Adipocyte (in vitro differentiated cells): ENCODE results near the gene ADRA2B.
"Not testable (repeated sequence)": the region's sequence is repeated elsewhere in the genome, so short reads cannot be mapped to it uniquely, and the experiment has no call there.

ENCODE experiments used
- DNase-seq: peaks from one replicate; pipeline ENCODE4 v3.0.0-alpha.2; 2015; ENCODE audit warnings: low read depth
- H3K27me3 ChIP-seq: replicated peaks from 2 replicates; pipeline ENCODE4 v1.7.0; 2013; ENCODE audit warnings: mild to moderate bottlenecking, low read length, moderate library complexity; ENCODE audit not compliant: control insufficient read depth, insufficient read depth
- H3K36me3 ChIP-seq: 2 replicates; pipeline ENCODE4 v1.7.0; 2013; ENCODE audit warnings: low read length, mild to moderate bottlenecking, moderate library complexity; ENCODE audit not compliant: control insufficient read depth, insufficient read depth, severe bottlenecking
- H3K4me1 ChIP-seq: 2 replicates; pipeline ENCODE4 v1.7.0; 2013; ENCODE audit warnings: mild to moderate bottlenecking, low read length, moderate library complexity; ENCODE audit not compliant: control insufficient read depth, insufficient read depth
- H3K4me3 ChIP-seq: 2 replicates; pipeline ENCODE4 v1.7.0; 2013; ENCODE audit warnings: mild to moderate bottlenecking, low read length, moderate library complexity
- H3K9ac ChIP-seq: 2 replicates; pipeline ENCODE4 v1.7.0; 2013; ENCODE audit warnings: mild to moderate bottlenecking, low read length, moderate library complexity
- H3K9me3 ChIP-seq: 2 replicates; pipeline ENCODE4 v1.7.0; 2013; ENCODE audit warnings: mild to moderate bottlenecking, low read length, moderate library complexity; ENCODE audit not compliant: control insufficient read depth

ADRA2B gene

DNA sequence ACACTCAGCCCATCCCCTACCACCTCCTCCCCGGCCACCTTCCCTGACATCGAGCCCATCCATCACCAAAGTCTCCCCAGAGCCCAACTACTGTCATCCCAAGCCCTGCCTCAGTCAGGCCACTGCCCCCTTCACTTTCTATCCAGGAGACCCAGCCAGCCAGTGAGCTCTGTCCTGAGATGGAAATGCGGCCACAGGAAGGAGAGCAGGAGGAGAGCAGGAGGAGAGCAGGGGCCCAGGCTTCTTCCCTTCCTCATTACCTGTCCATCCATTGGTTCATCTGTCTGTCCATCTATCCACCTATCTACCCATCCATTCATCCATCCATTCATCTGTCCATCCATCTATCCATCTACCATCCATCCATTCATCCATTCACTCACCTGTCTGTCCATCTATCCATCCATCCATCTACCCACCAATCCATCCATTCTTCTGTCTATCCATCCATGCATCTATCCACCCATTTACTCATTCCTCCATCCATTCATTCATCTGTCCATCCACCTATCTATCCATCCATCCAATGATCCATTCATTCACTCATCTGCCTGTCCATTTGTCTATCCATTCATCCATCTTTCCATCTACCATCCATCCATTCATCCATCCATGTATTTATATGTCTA lies 52.2 kb downstream of the ADRA2B start:
- H3K4me1 ChIP-seq, H3K9ac ChIP-seq, H3K36me3 ChIP-seq, DNase-seq, H3K27me3 ChIP-seq, H3K4me3 ChIP-seq, H3K9me3 ChIP-seq: not testable (repeated sequence)

- not testable (repeated sequence) for H3K4me1 ChIP-seq, H3K9ac ChIP-seq, H3K4me3 ChIP-seq, H3K27me3 ChIP-seq, H3K36me3 ChIP-seq, H3K9me3 ChIP-seq
- DNase-seq, result peak; percentile 63
Observed at GRCh38 chr2:96063116-96063899, 53.1 kb downstream of the ADRA2B start.
